ENCODE results near the gene PAPPA. TPM values are rescaled to one million over a fixed set of nuclear protein-coding genes. Genes with fewer than 3 reads are reported as not detected.

Gene PAPPA
- total RNA-seq, 4 donors from 2014 or later: 1.0 to 5.0 (median 2.8) TPM

DNA sequence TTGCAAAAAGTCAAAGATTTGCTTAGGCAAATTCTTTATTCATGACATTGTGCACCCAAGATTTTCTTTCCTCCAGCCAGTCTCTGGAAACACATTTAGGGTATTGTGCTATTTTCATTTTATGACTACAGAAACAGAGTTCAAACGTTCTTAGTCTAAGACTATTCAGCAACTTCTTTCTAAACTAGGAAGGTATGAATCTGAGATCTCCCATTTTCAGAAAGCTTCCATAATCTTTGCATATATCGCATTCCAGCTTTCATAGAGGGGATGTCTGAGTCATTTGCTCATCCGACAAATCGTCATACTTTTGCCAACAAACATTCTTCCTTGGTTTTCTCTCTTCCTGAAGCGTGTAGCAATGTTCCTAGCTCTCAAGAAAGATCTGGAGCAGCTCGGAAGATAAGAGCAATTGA is 1.6 kb upstream of the PAPPA start:
- TF ChIP-seq, protein P1, sequence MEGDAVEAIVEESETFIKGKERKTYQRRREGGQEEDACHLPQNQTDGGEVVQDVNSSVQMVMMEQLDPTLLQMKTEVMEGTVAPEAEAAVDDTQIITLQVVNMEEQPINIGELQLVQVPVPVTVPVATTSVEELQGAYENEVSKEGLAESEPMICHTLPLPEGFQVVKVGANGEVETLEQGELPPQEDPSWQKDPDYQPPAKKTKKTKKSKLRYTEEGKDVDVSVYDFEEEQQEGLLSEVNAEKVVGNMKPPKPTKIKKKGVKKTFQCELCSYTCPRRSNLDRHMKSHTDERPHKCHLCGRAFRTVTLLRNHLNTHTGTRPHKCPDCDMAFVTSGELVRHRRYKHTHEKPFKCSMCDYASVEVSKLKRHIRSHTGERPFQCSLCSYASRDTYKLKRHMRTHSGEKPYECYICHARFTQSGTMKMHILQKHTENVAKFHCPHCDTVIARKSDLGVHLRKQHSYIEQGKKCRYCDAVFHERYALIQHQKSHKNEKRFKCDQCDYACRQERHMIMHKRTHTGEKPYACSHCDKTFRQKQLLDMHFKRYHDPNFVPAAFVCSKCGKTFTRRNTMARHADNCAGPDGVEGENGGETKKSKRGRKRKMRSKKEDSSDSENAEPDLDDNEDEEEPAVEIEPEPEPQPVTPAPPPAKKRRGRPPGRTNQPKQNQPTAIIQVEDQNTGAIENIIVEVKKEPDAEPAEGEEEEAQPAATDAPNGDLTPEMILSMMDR (IDR thresholded peaks at IDR 0.05): no peak
- no peak for TF ChIP-seq POLR2A (IDR thresholded peaks at IDR 0.05)
- Histone ChIP-seq H3K27ac (peak overlapping the region in 1 of 3 donors; percentile 27), H3K36me3 (no peaks in the 10 kb centered on the region), H3K9me3 (no peaks in the 10 kb centered on the region), H3K4me1 (peaks cover 14 to 16% of the 10 kb centered on the region in 2 donors), H3K4me3 (replicated peaks in 1 of 3) (no peak overlapping the region), H3K27me3 (no peaks in the 10 kb centered on the region)
- 54 to 55% methylated on average over 6 of the region's 6 CpGs for WGBS, 2 donors
- no peak for DNase-seq
- intact Hi-C loops (cut with DNase I): loop anchor here (5.0 to 10.0 kb wide), 2 partner anchors 420 to 493 kb away; no protein-coding TSS in a partner anchor

DNA sequence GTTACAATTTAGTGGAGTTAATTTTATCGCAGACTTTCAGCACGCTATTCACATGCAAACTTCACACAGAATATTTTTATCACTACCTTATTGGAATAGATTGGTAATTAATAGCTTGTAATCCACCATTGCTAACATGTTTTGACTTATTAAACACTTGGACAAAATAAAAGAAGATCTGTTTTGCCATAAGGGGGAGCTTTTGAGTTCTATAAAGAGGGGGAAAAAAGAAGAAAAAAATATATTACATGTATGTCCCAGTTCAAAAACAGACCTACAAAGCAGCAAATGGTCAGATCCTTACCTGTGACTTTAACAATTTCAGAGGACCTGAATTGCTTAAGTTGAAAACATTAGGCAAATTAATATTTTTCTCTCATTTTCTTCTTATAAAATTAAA is 1.2 kb upstream of the PAPPA start:
- no peak for TF ChIP-seq POLR2A (IDR thresholded peaks at IDR 0.05)
- TF ChIP-seq, protein P1 (IDR thresholded peaks at IDR 0.05): peak in 3 of 6 experiments; percentile 34 to 41 (median 40)
- Histone ChIP-seq H3K4me3 (replicated peaks in 1 of 3) (no peak overlapping the region), H3K27ac (peak overlapping the region; percentile 35 to 51 (median 43)), H3K36me3 (no peaks in the 10 kb centered on the region), H3K27me3 (no peaks in the 10 kb centered on the region), H3K9me3 (no peaks in the 10 kb centered on the region), H3K4me1 (peaks cover 14 to 18% of the 10 kb centered on the region in 2 donors)
- intact Hi-C loops (cut with DNase I): loop anchor here (5.0 to 10.0 kb wide), 2 partner anchors 420 to 492 kb away; no protein-coding TSS in a partner anchor
- 44 to 45% methylated on average over 2 of the region's 2 CpGs for WGBS, 2 donors
- no peak for DNase-seq

DNA sequence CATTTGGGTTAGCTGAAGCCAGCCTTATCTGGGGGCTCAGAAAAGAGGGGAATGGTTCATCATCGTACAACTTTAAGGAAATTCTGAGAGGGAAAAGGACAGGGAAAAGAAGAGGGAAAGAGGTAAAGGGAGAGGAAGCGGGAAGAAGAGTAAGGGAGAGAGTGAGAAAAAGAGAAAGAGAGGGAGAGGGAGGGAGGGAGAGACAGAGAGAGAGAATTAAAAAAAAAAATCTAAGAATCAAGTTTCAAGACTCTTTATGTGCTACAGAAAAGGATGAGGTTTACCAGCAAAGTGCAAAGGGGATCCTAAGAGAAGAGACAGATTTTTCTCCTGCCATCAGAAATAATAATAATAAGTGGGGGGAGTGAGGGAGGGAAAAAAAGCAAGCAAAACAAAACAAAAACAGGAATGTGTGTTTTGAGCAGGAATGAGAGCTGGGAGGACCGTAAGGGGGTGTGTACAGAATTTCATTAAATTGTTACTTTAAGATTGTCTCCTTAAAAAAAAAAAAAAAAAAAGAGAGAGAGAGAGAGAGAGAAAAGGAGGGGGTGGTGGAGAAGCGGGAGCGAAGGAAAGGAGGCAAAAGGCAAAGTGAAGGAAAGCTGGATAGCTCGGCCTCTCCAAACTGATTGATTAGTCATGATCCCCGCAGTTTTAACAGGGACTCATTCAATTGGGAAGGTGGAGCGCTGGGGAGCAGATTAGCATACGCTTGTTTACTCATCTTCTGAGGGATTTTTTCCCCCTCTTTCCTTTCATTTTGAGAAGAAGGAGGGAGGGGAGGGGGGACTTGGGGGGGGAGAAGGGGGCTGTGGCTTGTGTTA is 438 bp upstream of the PAPPA start:
- TF ChIP-seq POLR2A (IDR thresholded peaks at IDR 0.05): no peak
- TF ChIP-seq, protein P1 (IDR thresholded peaks at IDR 0.05): no peak
- no peaks in the 10 kb centered on the region for H3K36me3 ChIP-seq
- WGBS, 2 donors: 31 to 34% methylated on average over 9 of the region's 9 CpGs
- peaks cover 14 to 18% of the 10 kb centered on the region in 2 donors for H3K4me1 ChIP-seq
- peak overlapping the region in 1 of 3 donors; percentile 35 for H3K4me3 ChIP-seq (replicated peaks in 1 of 3)
- intact Hi-C loops (cut with DNase I): loop anchor here (5.0 to 10.0 kb wide), 2 partner anchors 419 to 492 kb away; no protein-coding TSS in a partner anchor
- H3K27me3 ChIP-seq: no peaks in the 10 kb centered on the region
- DNase-seq: no peak
- no peaks in the 10 kb centered on the region for H3K9me3 ChIP-seq
- H3K27ac ChIP-seq: peak overlapping the region; percentile 35 to 55 (median 43)

DNA sequence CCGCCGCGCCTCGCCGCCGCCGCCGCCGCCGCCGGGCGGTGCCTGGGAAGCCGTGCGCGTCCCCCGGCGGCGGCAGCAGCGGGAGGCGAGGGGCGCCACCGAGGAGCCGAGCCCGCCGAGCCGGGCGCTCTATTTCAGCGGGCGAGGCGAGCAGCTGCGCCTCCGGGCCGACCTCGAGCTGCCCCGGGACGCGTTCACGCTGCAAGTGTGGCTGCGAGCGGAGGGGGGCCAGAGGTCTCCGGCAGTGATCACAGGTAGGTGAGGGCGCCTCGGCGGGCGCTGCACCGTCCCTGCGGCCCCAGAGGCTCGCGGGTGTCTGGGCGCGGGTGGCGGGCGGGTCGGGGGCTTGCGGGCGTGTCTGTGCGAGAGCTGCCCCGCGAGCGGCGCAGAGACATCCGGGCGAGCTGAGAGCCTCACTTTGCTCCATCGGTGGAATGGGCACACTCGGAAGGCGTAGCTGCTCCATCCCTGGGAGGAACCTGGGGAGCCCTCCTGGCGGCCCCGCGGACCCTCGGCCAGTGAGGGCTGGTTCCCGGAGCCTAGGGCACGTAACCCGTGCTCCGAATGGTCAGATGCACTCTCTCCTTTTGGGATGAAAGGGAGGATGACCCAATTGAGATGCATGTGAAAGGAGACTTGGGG is 864 bp downstream of the PAPPA start:
- peaks cover 14 to 18% of the 10 kb centered on the region in 2 donors for H3K4me1 ChIP-seq

More for the DNA sequence above, 864 bp downstream of the PAPPA start:
- DNase-seq: peak in 1 of 2 donors; percentile 24
- H3K4me3 ChIP-seq (replicated peaks in 1 of 3): peak overlapping the region in 1 of 3 donors; percentile 35
- H3K9me3 ChIP-seq: no peaks in the 10 kb centered on the region
- H3K27ac ChIP-seq: peak overlapping the region; percentile 28 to 78 (median 65)
- 7 to 13% methylated on average over 4 to 9 of the region's 74 CpGs for WGBS, 2 donors
- H3K36me3 ChIP-seq: no peaks in the 10 kb centered on the region
- H3K27me3 ChIP-seq: no peaks in the 10 kb centered on the region
- intact Hi-C loops (cut with DNase I): loop anchor here (5.0 to 10.0 kb wide), 2 partner anchors 418 to 490 kb away; no protein-coding TSS in a partner anchor
- no peak for TF ChIP-seq POLR2A (IDR thresholded peaks at IDR 0.05)
- TF ChIP-seq, protein P1 (IDR thresholded peaks at IDR 0.05): no peak
